Measurements from ENCODE around the gene MRTFB. TPM values are rescaled to one million over a fixed set of nuclear protein-coding genes. Genes with fewer than 3 reads are reported as not detected.
A peak's percentile ranks its signal among the peaks of the same experiment; 100 is the strongest.

Gene MRTFB
- total RNA-seq, 1 experiment from 2014 or later: 71.5 TPM

DNA sequence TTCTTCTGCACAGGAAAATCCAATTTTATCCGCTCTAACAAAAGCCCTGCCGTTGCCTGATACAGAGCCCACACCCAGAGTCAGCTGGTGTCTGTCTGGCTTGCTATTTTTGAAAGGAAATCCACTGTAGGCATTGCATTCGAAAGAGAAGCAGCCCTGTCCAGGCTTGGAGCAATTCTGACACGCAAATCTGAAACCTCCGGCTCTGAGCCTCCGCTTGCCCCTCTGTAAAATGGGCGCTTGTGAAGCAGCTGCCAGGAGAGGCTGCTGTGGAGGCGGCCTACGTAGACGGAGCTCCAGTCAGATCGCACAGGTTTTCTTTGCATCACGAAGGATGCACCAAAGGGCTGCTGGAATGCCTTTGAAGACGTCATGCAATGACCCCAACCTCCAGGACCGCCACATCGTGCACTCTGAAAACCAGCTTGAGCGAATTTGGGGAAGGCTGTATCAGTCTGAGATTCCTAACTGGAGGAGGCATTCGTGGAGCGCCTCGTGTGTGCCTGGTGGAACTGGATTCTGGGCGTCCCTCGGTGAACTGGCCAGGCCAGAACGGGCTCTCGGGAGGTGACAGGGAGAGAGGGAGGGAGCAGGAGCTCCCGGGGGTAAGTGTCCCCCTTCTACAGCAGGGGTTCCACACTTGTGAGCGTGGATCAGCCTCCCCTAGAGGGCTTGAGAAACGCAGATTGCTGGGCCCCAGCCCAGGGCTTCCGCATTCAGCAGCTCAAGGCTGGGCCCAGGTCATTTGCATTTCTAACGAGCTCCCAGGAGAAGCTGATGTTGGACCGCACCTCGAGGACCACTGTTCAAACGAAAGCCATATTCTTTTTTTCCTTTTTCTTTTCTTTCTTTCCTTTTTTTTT lies 215.5 kb downstream of the MRTFB start:
- H3K79me2 ChIP-seq (ENCODE audit: low read depth): no peaks in the 10 kb centered on the region
- no peaks in the 10 kb centered on the region for H3K36me3 ChIP-seq (ENCODE audit: low read depth)
- peaks cover 18% of the 10 kb centered on the region for H3K4me1 ChIP-seq (replicated peaks; ENCODE audit: insufficient read depth)
- no peaks in the 10 kb centered on the region for H3K9me2 ChIP-seq (ENCODE audit: insufficient read depth)
- no peak for DNase-seq
- peak overlapping the region; percentile 75; the same call in 1 of the 2 replicates for H3K4me3 ChIP-seq
- BruUV-seq (replicated peaks): no TSS peak
- H3K9me3 ChIP-seq (ENCODE audit: insufficient read depth, low read depth): peaks cover 17% of the 10 kb centered on the region; the same call in 1 of the 2 replicates
- no peak overlapping the region for H3K27ac ChIP-seq
- H3F3A ChIP-seq (ENCODE audit: insufficient read depth, low read depth): peaks cover 34% of the 10 kb centered on the region
- no peak overlapping the region for H2AFZ ChIP-seq
- peak overlapping the region; percentile 68 for H3K4me2 ChIP-seq
- CTCF ChIA-PET: interaction anchor here (0.6 to 1.1 kb wide), 3 partner anchors 51 to 363 kb away, joined by 3 to 8 read pairs (median 6); no protein-coding TSS in a partner anchor
- intact Hi-C loops (cut with micrococcal nuclease; ENCODE audit: unreplicated experiment): no loop called here
- no peaks in the 10 kb centered on the region for H3K27me3 ChIP-seq (ENCODE audit: insufficient read depth, low read depth)
- TF ChIP-seq EZH2 (IDR thresholded peaks at IDR 0.05; ENCODE audit: low read depth): no peak
- TF ChIP-seq, protein P1, sequence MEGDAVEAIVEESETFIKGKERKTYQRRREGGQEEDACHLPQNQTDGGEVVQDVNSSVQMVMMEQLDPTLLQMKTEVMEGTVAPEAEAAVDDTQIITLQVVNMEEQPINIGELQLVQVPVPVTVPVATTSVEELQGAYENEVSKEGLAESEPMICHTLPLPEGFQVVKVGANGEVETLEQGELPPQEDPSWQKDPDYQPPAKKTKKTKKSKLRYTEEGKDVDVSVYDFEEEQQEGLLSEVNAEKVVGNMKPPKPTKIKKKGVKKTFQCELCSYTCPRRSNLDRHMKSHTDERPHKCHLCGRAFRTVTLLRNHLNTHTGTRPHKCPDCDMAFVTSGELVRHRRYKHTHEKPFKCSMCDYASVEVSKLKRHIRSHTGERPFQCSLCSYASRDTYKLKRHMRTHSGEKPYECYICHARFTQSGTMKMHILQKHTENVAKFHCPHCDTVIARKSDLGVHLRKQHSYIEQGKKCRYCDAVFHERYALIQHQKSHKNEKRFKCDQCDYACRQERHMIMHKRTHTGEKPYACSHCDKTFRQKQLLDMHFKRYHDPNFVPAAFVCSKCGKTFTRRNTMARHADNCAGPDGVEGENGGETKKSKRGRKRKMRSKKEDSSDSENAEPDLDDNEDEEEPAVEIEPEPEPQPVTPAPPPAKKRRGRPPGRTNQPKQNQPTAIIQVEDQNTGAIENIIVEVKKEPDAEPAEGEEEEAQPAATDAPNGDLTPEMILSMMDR (conservative IDR thresholded peaks at IDR 0.05): no peak
- no peaks in the 10 kb centered on the region for H4K20me1 ChIP-seq (ENCODE audit: insufficient read depth)
- POLR2A ChIA-PET (ENCODE audit: unreplicated experiment): no interaction called here

DNA sequence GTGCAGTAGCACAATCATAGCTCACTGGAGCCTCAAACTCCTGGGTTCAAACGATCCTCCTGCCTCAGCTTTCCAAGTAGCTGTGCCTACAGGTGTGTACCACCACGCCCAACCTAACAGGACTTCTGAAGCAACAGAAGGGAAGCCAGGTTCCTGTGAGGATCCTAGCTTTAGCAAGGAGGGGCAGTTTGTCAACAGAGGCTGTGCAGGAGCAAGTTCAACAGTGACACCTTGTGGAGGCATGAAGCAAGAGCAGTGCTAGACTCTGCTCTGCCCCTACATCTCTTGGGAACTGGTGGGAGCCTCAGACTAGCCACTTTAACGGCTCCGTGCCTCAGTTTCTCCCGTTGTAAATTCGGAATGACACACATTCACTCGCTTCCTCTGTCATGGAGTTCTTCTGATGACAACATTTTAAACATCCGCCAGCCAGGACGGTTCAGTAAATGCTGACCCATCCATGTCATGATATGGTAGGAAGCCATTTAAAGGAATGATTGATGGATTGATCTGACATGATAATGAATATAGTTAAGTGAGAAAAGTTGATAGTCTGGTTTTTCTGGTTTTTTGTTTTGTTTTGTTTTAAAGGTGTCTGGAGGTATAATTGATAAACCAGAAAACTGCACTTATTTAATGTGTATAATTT lies 218.7 kb downstream of the MRTFB start:
- Histone ChIP-seq H3F3A (ENCODE audit: insufficient read depth, low read depth) (peaks cover 32% of the 10 kb centered on the region), H4K20me1 (ENCODE audit: insufficient read depth) (no peaks in the 10 kb centered on the region), H3K36me3 (ENCODE audit: low read depth) (no peaks in the 10 kb centered on the region), H3K79me2 (ENCODE audit: low read depth) (no peaks in the 10 kb centered on the region), H2AFZ (no peak overlapping the region), H3K4me3 (no peak overlapping the region), H3K27ac (no peak overlapping the region), H3K9me3 (ENCODE audit: insufficient read depth, low read depth) (peaks cover 17% of the 10 kb centered on the region; the same call in 1 of the 2 replicates), H3K4me2 (0 out of 2 replicates have a peak overlapping the region, but pooled peaks have one; percentile 17), H3K4me1 (replicated peaks; ENCODE audit: insufficient read depth) (peaks cover 7% of the 10 kb centered on the region), H3K9me2 (ENCODE audit: insufficient read depth) (no peaks in the 10 kb centered on the region), H3K27me3 (ENCODE audit: insufficient read depth, low read depth) (no peaks in the 10 kb centered on the region)
- TF ChIP-seq, protein P1 (conservative IDR thresholded peaks at IDR 0.05): peak; percentile 78
- no peak for TF ChIP-seq EZH2 (IDR thresholded peaks at IDR 0.05; ENCODE audit: low read depth)
- intact Hi-C loops (cut with micrococcal nuclease; ENCODE audit: unreplicated experiment): no loop called here
- ChIA-PET POLR2A (ENCODE audit: unreplicated experiment) (no interaction called here), CTCF (interaction anchor here (0.6 kb wide), 1 partner anchor 370 kb away, joined by 4 read pairs; the partner anchor contains the start of gene ERCC4)
- no TSS peak for BruUV-seq (replicated peaks)
- peak; percentile 35 to 51 for DNase-seq

DNA sequence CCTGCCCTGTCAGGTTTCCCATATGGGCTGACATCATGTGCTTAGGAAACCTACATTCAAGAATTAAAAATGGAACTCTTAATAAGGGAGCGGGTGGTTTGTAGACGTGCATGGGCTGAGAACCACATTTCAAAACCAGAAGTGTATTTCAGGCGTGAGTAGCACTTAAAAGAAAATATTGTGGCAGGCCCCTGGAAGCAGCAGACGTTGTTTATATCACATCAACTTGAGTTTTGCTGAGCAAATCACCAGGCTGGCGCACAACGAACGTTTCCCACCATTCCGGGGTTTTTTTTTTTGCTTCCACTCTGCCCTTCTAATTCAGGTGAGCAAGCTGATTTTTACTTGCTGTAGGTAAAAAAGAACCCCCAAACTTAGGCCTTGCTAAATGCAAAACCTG lies 220.2 kb downstream of the MRTFB start:
- POLR2A ChIA-PET (ENCODE audit: unreplicated experiment): interaction anchor here (0.7 kb wide), 1 partner anchor 180 kb away, joined by 3 read pairs; no protein-coding TSS in a partner anchor
- TF ChIP-seq, protein P1 (conservative IDR thresholded peaks at IDR 0.05): no peak
- no peak for TF ChIP-seq EZH2 (IDR thresholded peaks at IDR 0.05; ENCODE audit: low read depth)
- no peak overlapping the region for H2AFZ ChIP-seq
- H3K27me3 ChIP-seq (ENCODE audit: insufficient read depth, low read depth): no peaks in the 10 kb centered on the region
- CTCF ChIA-PET: no interaction called here
- peaks cover 17% of the 10 kb centered on the region; the same call in 1 of the 2 replicates for H3K9me3 ChIP-seq (ENCODE audit: insufficient read depth, low read depth)
- no peaks in the 10 kb centered on the region for H4K20me1 ChIP-seq (ENCODE audit: insufficient read depth)
- H3K36me3 ChIP-seq (ENCODE audit: low read depth): no peaks in the 10 kb centered on the region
- peaks cover 6% of the 10 kb centered on the region for H3K4me1 ChIP-seq (replicated peaks; ENCODE audit: insufficient read depth)
- no TSS peak for BruUV-seq (replicated peaks)
- no peak overlapping the region for H3K4me3 ChIP-seq
- no peaks in the 10 kb centered on the region for H3K79me2 ChIP-seq (ENCODE audit: low read depth)
- no peak for DNase-seq
- intact Hi-C loops (cut with micrococcal nuclease; ENCODE audit: unreplicated experiment): no loop called here
- H3K4me2 ChIP-seq: no peak overlapping the region
- peaks cover 21% of the 10 kb centered on the region; the same call in 1 of the 2 replicates for H3F3A ChIP-seq (ENCODE audit: insufficient read depth, low read depth)
- no peak overlapping the region for H3K27ac ChIP-seq
- no peaks in the 10 kb centered on the region for H3K9me2 ChIP-seq (ENCODE audit: insufficient read depth)

All from PC-9 (cell line).